A549 (cell line): ENCODE results near the gene MYH9.

Source experiments
- CBX2 ChIP-seq: fragments of 200-600 bp; sonication (generic); IDR thresholded peaks from 2 replicates; pipeline ENCODE4 v1.6.1; 2016; ENCODE audit warnings: low read depth, mild to moderate bottlenecking, borderline replicate concordance
- CBX8 ChIP-seq: fragments of 200-600 bp; sonication (generic); IDR thresholded peaks from 2 replicates; pipeline ENCODE4 v1.6.1; 2016
- ESRRA ChIP-seq: fragments of 150-350 bp; IDR thresholded peaks from 2 replicates; pipeline ENCODE4 v1.6.1; 2014; ENCODE audit warnings: mild to moderate bottlenecking, low read length, borderline replicate concordance
- JUN ChIP-seq, 2 experiments: fragments of >200 bp; sonication (Bioruptor Twin); formaldehyde crosslinking; IDR thresholded peaks; 2 replicates in 1 of 2; 3 replicates in 1 of 2; pipeline ENCODE4 v1.6.1; 2016 to 2017
- JUNB ChIP-seq: fragments of >200 bp; sonication (Bioruptor Twin); formaldehyde crosslinking; IDR thresholded peaks from 2 replicates; pipeline ENCODE4 v1.6.1; 2016
- NFE2L2 ChIP-seq: fragments of 150-350 bp; conservative IDR thresholded peaks from 2 replicates; pipeline ENCODE4 v1.6.1; 2014; ENCODE audit warnings: low read length
- POLR2A ChIP-seq: IDR thresholded peaks from 2 replicates; pipeline ENCODE4 v1.6.1; 2012; ENCODE audit warnings: mild to moderate bottlenecking, low read length
- RAD21 ChIP-seq, 2 experiments: fragments of >200 bp in 1 of 2; sonication (Bioruptor Twin) in 1 of 2; formaldehyde crosslinking in 1 of 2; IDR thresholded peaks in 1 of 2; conservative IDR thresholded peaks in 1 of 2; 2 replicates in 1 of 2; 3 replicates in 1 of 2; pipeline ENCODE4 v1.6.1; 2012 to 2018; ENCODE audit warnings: inconsistent platforms in 1 of 2
- RARB ChIP-seq: fragments of 250-450 bp; sonication (Bioruptor Pico); IDR thresholded peaks from 2 replicates; pipeline ENCODE4 v1.8.0; 2021; ENCODE audit warnings: mild to moderate bottlenecking, moderate library complexity
- RCOR1 ChIP-seq: fragments of 150-350 bp; IDR thresholded peaks from 2 replicates; pipeline ENCODE4 v1.6.1; 2014; ENCODE audit warnings: antibody characterized with exemption, low read length, low read depth
- ZC3H11A ChIP-seq: fragments of 450-650 bp; IDR thresholded peaks from 2 replicates; pipeline ENCODE4 v1.6.1; 2014; ENCODE audit warnings: antibody characterized with exemption, mild to moderate bottlenecking
- ZFP36 ChIP-seq: fragments of 450-650 bp; IDR thresholded peaks from 2 replicates; pipeline ENCODE4 v1.6.1; 2014; ENCODE audit warnings: borderline replicate concordance; ENCODE audit not compliant: partially characterized antibody
- ZSCAN20 ChIP-seq: fragments of 250-450 bp; sonication (Bioruptor Pico); IDR thresholded peaks from 2 replicates; pipeline ENCODE4 v1.8.0; 2022; ENCODE audit warnings: mild to moderate bottlenecking, moderate library complexity
- TF ChIP-seq, protein P1 (sequence below): fragments of >200 bp; sonication (Bioruptor Twin); formaldehyde crosslinking; IDR thresholded peaks from 3 replicates; pipeline ENCODE4 v1.5.1; 2016

- no peak for TF ChIP-seq ZFP36
- no peak for TF ChIP-seq CBX8
- TF ChIP-seq, protein P1, sequence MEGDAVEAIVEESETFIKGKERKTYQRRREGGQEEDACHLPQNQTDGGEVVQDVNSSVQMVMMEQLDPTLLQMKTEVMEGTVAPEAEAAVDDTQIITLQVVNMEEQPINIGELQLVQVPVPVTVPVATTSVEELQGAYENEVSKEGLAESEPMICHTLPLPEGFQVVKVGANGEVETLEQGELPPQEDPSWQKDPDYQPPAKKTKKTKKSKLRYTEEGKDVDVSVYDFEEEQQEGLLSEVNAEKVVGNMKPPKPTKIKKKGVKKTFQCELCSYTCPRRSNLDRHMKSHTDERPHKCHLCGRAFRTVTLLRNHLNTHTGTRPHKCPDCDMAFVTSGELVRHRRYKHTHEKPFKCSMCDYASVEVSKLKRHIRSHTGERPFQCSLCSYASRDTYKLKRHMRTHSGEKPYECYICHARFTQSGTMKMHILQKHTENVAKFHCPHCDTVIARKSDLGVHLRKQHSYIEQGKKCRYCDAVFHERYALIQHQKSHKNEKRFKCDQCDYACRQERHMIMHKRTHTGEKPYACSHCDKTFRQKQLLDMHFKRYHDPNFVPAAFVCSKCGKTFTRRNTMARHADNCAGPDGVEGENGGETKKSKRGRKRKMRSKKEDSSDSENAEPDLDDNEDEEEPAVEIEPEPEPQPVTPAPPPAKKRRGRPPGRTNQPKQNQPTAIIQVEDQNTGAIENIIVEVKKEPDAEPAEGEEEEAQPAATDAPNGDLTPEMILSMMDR: no peak
- no peak for TF ChIP-seq ZSCAN20 (CRISPR knock-in tag)
- no peak for TF ChIP-seq JUNB
- no peak for TF ChIP-seq RARB
- TF ChIP-seq RAD21 (conservative IDR thresholded peaks at IDR 0.05 in 1 of 2, IDR thresholded peaks at IDR 0.05 in 1 of 2): no peak
- TF ChIP-seq JUN (IDR thresholded peaks at IDR 0.05): no peak
- no peak for TF ChIP-seq ESRRA
- no peak for TF ChIP-seq ZC3H11A
- no peak for TF ChIP-seq POLR2A
- TF ChIP-seq NFE2L2: no peak
- TF ChIP-seq CBX2: no peak
- TF ChIP-seq RCOR1: no peak
Observed at GRCh38 chr22:36257948-36258670, 129.7 kb downstream of the MYH9 start.
